Measurements from ENCODE around the gene THRA.

Gene THRA

DNA sequence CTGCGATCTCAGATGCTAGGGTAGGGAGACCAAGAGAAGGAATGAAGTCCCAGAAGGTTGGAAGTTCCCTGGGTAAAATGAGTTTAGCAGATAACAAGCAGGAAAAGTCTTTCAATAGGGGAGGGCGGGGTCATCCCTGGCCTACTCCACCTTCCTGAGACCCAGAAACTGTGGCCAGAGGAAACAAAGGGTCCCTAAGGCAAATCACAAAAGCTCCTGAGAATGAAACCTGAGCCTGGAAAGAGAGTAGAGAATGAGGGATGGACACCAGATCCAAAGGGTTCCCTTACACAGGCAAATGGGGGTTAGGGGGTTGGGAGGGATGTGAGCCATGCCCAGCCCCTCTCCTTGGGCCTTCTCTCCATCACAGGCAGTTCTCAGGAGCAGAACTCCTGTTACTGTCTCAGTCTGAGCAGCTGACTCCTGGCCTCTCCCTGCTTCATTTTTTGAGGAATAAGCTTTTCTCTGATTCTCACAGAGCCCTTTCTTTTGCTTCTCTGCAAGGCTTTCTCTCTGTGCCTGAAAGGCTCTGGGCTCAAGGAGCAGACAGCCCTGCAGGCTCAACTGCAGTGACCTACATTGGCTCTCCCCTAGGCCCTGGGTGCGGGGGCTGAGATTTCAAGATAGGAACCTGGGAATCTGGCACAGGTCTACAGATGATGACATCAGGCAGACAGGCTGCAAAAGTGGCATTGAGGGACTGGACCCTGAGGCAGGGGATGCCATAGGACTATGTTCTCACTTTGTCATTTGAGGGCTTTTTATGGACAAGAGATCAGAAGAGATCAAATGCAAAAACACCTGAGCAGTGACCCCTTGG, 47.5 kb downstream of the THRA start:
- TF ChIP-seq, protein P1, sequence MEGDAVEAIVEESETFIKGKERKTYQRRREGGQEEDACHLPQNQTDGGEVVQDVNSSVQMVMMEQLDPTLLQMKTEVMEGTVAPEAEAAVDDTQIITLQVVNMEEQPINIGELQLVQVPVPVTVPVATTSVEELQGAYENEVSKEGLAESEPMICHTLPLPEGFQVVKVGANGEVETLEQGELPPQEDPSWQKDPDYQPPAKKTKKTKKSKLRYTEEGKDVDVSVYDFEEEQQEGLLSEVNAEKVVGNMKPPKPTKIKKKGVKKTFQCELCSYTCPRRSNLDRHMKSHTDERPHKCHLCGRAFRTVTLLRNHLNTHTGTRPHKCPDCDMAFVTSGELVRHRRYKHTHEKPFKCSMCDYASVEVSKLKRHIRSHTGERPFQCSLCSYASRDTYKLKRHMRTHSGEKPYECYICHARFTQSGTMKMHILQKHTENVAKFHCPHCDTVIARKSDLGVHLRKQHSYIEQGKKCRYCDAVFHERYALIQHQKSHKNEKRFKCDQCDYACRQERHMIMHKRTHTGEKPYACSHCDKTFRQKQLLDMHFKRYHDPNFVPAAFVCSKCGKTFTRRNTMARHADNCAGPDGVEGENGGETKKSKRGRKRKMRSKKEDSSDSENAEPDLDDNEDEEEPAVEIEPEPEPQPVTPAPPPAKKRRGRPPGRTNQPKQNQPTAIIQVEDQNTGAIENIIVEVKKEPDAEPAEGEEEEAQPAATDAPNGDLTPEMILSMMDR (conservative IDR thresholded peaks at IDR 0.05; ENCODE audit: low read length) = no peak
- TF ChIP-seq EZH2phosphoT487 (IDR thresholded peaks at IDR 0.05; ENCODE audit: borderline replicate concordance) = no peak
- no peaks in the 10 kb centered on the region for H3K36me3 ChIP-seq (ENCODE audit: insufficient read depth, low read length)
- H3K4me3 ChIP-seq (ENCODE audit: low read length, poor library complexity, severe bottlenecking) = no peak overlapping the region
- no peaks in the 10 kb centered on the region for H4K20me1 ChIP-seq (ENCODE audit: insufficient read depth, low read length, poor library complexity, severe bottlenecking)
- no peaks in the 10 kb centered on the region for H3K9me2 ChIP-seq (replicated peaks; ENCODE audit: low read depth, low read length)
- H2AFZ ChIP-seq (ENCODE audit: low read length) = 0 out of 2 replicates have a peak overlapping the region, but pooled peaks have one; percentile 15
- no peaks in the 10 kb centered on the region for H3F3A ChIP-seq (ENCODE audit: low read depth)
- H3K4me2 ChIP-seq (ENCODE audit: low read depth, low read length, poor library complexity, severe bottlenecking) = peak overlapping the region; percentile 84
- H3K9me3 ChIP-seq (ENCODE audit: insufficient read depth, low read depth, low read length) = no peaks in the 10 kb centered on the region
- H3K4me1 ChIP-seq (ENCODE audit: insufficient read depth, low read length, poor library complexity, severe bottlenecking) = peaks cover 55% of the 10 kb centered on the region
- peak overlapping the region; percentile 69 for H3K9ac ChIP-seq (ENCODE audit: low read depth, low read length, poor library complexity, severe bottlenecking)
- no peaks in the 10 kb centered on the region for H3K79me2 ChIP-seq (ENCODE audit: insufficient read depth, low read length)
- no peaks in the 10 kb centered on the region for H3K27me3 ChIP-seq (ENCODE audit: insufficient read depth, low read length, poor library complexity, severe bottlenecking)

DNA sequence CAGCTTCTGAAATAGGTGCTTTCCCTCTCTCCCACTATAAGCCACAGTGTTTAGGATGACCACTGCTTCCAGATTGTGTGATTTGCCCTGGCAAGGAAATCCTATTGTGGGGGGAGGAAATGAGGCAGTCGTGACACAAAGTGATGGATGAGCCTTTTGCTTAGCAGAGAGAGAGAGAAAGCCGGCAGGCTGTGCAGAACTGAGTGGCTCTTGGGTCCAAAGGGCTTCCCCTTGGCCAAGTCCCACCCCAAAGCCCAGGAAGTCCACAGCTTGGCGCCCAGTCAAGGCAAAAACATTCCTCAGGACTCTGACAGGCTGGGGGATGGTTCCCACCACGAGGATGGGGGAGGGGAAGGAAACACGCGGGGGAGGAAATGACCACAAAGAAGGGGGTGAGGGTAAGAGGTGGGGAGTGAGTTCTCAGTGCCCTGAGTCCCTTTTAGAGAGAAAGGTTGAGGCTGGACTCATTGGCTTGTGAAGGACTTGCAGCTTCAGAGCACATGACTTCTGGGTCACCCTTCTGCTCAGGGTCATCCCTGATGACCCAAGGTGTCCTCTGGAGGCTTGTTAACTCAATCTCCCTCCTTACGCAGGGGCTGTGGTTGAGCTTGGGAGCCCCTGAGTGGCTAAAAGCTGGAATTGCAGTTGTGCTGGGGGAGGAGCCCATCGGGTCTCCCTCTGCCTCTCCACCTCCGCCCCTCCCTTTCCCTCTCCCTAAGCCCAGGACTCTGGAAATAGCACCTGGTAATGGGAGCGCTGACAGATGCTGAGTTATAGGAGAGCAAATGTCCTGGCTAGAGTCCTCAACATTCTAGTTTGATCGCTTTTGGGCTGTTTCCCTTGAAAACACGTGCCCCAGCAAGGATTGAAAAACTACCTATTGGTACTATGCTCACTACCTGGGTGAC, 48.7 kb downstream of the THRA start:
- Histone ChIP-seq H3K79me2 (ENCODE audit: insufficient read depth, low read length) (no peaks in the 10 kb centered on the region), H3K9me3 (ENCODE audit: insufficient read depth, low read depth, low read length) (no peaks in the 10 kb centered on the region), H3K36me3 (ENCODE audit: insufficient read depth, low read length) (no peaks in the 10 kb centered on the region), H3K4me3 (ENCODE audit: low read length, poor library complexity, severe bottlenecking) (peak overlapping the region; percentile 69), H3K9me2 (replicated peaks; ENCODE audit: low read depth, low read length) (no peaks in the 10 kb centered on the region), H2AFZ (ENCODE audit: low read length) (peak overlapping the region; percentile 87), H3F3A (ENCODE audit: low read depth) (no peaks in the 10 kb centered on the region), H3K4me1 (ENCODE audit: insufficient read depth, low read length, poor library complexity, severe bottlenecking) (peaks cover 45% of the 10 kb centered on the region), H3K27me3 (ENCODE audit: insufficient read depth, low read length, poor library complexity, severe bottlenecking) (no peaks in the 10 kb centered on the region), H3K4me2 (ENCODE audit: low read depth, low read length, poor library complexity, severe bottlenecking) (peak overlapping the region; percentile 84), H4K20me1 (ENCODE audit: insufficient read depth, low read length, poor library complexity, severe bottlenecking) (no peaks in the 10 kb centered on the region), H3K9ac (ENCODE audit: low read depth, low read length, poor library complexity, severe bottlenecking) (peak overlapping the region; percentile 69)
- TF ChIP-seq EZH2phosphoT487 (IDR thresholded peaks at IDR 0.05; ENCODE audit: borderline replicate concordance) = no peak
- TF ChIP-seq, protein P1 (conservative IDR thresholded peaks at IDR 0.05; ENCODE audit: low read length) = peak; percentile 85

DNA sequence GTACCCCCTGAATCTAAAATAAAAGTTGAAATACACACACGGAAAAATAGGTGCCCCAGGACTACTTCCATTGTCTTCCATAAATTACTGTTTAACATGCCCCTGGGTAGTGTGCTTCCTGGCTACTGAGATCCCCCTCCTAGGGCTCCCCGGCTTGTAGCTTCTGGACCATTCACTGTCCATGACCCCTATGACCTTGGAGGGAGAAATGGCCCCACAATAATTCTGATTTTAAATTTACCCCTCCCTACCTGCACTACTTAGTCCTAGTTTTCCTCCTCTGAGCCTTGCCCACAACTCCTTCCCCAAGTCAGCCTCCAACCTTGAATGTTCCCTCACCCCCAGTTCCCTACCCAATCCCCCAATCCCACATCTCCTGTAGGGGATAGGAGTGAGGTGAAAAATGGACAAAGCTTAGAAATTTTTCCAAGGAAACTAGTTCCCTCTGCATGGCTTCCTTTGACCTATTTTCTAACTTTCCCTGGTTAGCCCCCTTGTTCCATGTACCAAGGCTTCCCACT, 49.5 kb downstream of the THRA start:
- peaks cover 44% of the 10 kb centered on the region for H3K4me1 ChIP-seq (ENCODE audit: insufficient read depth, low read length, poor library complexity, severe bottlenecking)
- H4K20me1 ChIP-seq (ENCODE audit: insufficient read depth, low read length, poor library complexity, severe bottlenecking) = no peaks in the 10 kb centered on the region
- peak overlapping the region; percentile 69 for H3K9ac ChIP-seq (ENCODE audit: low read depth, low read length, poor library complexity, severe bottlenecking)
- TF ChIP-seq, protein P1 (conservative IDR thresholded peaks at IDR 0.05; ENCODE audit: low read length) = no peak
- TF ChIP-seq EZH2phosphoT487 (IDR thresholded peaks at IDR 0.05; ENCODE audit: borderline replicate concordance) = no peak
- peak overlapping the region; percentile 89 for H3K4me2 ChIP-seq (ENCODE audit: low read depth, low read length, poor library complexity, severe bottlenecking)
- H3K36me3 ChIP-seq (ENCODE audit: insufficient read depth, low read length) = no peaks in the 10 kb centered on the region
- no peaks in the 10 kb centered on the region for H3K9me2 ChIP-seq (replicated peaks; ENCODE audit: low read depth, low read length)
- no peaks in the 10 kb centered on the region for H3F3A ChIP-seq (ENCODE audit: low read depth)
- peak overlapping the region; percentile 87 for H2AFZ ChIP-seq (ENCODE audit: low read length)
- H3K4me3 ChIP-seq (ENCODE audit: low read length, poor library complexity, severe bottlenecking) = peak overlapping the region; percentile 69
- no peaks in the 10 kb centered on the region for H3K79me2 ChIP-seq (ENCODE audit: insufficient read depth, low read length)
- H3K9me3 ChIP-seq (ENCODE audit: insufficient read depth, low read depth, low read length) = no peaks in the 10 kb centered on the region
- H3K27me3 ChIP-seq (ENCODE audit: insufficient read depth, low read length, poor library complexity, severe bottlenecking) = no peaks in the 10 kb centered on the region

All from Loucy (cell line).